GM12878 (cell line): ENCODE measurements around the gene DDRGK1.

ENCODE experiments used
- BMI1 ChIP-seq: fragments of 450-650 bp; IDR thresholded peaks from 2 replicates; pipeline ENCODE4 v1.6.1; 2016; ENCODE audit warnings: mild to moderate bottlenecking, moderate library complexity, borderline replicate concordance
- CHD1 ChIP-seq: IDR thresholded peaks from 2 replicates; pipeline ENCODE4 v1.6.1; 2012; ENCODE audit warnings: low read depth, low read length, improper control_type of control experiment
- ETV6 ChIP-seq, 2 experiments: fragments of 450-650 bp in 1 of 2; IDR thresholded peaks in 1 of 2; conservative IDR thresholded peaks in 1 of 2; 2 replicates each; pipeline ENCODE4 v1.6.1; 2014; ENCODE audit warnings: antibody characterized with exemption in 1 of 2, borderline replicate concordance in 1 of 2, low read depth in 1 of 2, mild to moderate bottlenecking in 1 of 2, moderate library complexity in 1 of 2
- POLR2AphosphoS5 ChIP-seq: IDR thresholded peaks from 2 replicates; pipeline ENCODE4 v1.6.1; 2011; ENCODE audit warnings: mild to moderate bottlenecking, low read length, inconsistent platforms
- RCOR1 ChIP-seq: conservative IDR thresholded peaks from 2 replicates; pipeline ENCODE4 v1.6.1; 2012; ENCODE audit warnings: low read depth, low read length, improper control_type of control experiment
- TF ChIP-seq, protein P1 (sequence below), 3 experiments: IDR thresholded peaks in 2 of 3; conservative IDR thresholded peaks in 1 of 3; 2 replicates each; pipeline ENCODE4 v1.5.1; 2011; ENCODE audit warnings: low read depth in 3 of 3, low read length in 3 of 3, mild to moderate bottlenecking in 3 of 3, control low read depth in 2 of 3, moderate library complexity in 2 of 3, inconsistent platforms in 1 of 3, mixed read lengths in 1 of 3; ENCODE audit not compliant: control insufficient read depth in 2 of 3, insufficient read depth in 1 of 3; ENCODE audit errors: extremely low read depth in 1 of 3

DNA sequence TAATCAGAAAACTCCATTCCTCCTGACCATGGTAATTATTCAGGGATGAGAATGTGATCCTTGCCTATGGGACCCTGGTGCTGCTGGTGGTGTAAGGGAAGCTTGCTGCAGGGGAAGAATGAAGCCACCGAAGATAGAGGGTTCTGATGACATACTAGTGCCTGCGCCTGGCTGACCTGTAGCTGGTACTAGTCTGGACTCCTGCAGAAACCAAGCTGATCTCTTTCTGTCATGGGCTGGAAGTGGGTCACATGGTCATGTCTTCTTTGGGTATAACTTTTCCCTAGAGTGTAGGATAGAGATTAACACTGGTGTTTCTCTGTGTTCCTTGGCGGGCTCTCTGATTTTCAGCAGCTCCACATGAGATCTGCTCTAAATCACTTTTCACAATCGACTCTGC lies 43.2 kb upstream of the DDRGK1 start:
- TF ChIP-seq CHD1 (no peak), RCOR1 (no peak), BMI1 (no peak), POLR2AphosphoS5 (no peak), ETV6 (conservative IDR thresholded peaks at IDR 0.05 in 1 of 2, IDR thresholded peaks at IDR 0.05 in 1 of 2; ENCODE audit: borderline replicate concordance in 1 of 2, low read depth in 1 of 2) (no peak)
- TF ChIP-seq, protein P1, sequence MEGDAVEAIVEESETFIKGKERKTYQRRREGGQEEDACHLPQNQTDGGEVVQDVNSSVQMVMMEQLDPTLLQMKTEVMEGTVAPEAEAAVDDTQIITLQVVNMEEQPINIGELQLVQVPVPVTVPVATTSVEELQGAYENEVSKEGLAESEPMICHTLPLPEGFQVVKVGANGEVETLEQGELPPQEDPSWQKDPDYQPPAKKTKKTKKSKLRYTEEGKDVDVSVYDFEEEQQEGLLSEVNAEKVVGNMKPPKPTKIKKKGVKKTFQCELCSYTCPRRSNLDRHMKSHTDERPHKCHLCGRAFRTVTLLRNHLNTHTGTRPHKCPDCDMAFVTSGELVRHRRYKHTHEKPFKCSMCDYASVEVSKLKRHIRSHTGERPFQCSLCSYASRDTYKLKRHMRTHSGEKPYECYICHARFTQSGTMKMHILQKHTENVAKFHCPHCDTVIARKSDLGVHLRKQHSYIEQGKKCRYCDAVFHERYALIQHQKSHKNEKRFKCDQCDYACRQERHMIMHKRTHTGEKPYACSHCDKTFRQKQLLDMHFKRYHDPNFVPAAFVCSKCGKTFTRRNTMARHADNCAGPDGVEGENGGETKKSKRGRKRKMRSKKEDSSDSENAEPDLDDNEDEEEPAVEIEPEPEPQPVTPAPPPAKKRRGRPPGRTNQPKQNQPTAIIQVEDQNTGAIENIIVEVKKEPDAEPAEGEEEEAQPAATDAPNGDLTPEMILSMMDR (IDR thresholded peaks at IDR 0.05 in 2 of 3, conservative IDR thresholded peaks at IDR 0.05 in 1 of 3; ENCODE audit: control insufficient read depth in 2 of 3, extremely low read depth in 1 of 3, insufficient read depth in 1 of 3, low read depth in 3 of 3, low read length in 3 of 3): no peak
